ENCODE data around the gene LRBA. TPM values are rescaled to one million over a fixed set of nuclear protein-coding genes. Genes with fewer than 3 reads are reported as not detected.

LRBA gene
- total RNA-seq, 1 experiment from 2014 or later, result 69.1 TPM

- TF ChIP-seq, protein P1, sequence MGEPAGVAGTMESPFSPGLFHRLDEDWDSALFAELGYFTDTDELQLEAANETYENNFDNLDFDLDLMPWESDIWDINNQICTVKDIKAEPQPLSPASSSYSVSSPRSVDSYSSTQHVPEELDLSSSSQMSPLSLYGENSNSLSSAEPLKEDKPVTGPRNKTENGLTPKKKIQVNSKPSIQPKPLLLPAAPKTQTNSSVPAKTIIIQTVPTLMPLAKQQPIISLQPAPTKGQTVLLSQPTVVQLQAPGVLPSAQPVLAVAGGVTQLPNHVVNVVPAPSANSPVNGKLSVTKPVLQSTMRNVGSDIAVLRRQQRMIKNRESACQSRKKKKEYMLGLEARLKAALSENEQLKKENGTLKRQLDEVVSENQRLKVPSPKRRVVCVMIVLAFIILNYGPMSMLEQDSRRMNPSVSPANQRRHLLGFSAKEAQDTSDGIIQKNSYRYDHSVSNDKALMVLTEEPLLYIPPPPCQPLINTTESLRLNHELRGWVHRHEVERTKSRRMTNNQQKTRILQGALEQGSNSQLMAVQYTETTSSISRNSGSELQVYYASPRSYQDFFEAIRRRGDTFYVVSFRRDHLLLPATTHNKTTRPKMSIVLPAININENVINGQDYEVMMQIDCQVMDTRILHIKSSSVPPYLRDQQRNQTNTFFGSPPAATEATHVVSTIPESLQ (CRISPR knock-in tag; IDR thresholded peaks at IDR 0.05), result no peak
- TF ChIP-seq ATF2 (CRISPR knock-in tag; IDR thresholded peaks at IDR 0.05; ENCODE audit: borderline replicate concordance, low read depth) (no peak), ZNF671 (CRISPR knock-in tag; IDR thresholded peaks at IDR 0.05) (no peak), CTCF (IDR thresholded peaks at IDR 0.05) (no peak), OVOL2 (CRISPR knock-in tag; IDR thresholded peaks at IDR 0.05; ENCODE audit: borderline replicate concordance) (no peak)
- TF ChIP-seq, protein P2, sequence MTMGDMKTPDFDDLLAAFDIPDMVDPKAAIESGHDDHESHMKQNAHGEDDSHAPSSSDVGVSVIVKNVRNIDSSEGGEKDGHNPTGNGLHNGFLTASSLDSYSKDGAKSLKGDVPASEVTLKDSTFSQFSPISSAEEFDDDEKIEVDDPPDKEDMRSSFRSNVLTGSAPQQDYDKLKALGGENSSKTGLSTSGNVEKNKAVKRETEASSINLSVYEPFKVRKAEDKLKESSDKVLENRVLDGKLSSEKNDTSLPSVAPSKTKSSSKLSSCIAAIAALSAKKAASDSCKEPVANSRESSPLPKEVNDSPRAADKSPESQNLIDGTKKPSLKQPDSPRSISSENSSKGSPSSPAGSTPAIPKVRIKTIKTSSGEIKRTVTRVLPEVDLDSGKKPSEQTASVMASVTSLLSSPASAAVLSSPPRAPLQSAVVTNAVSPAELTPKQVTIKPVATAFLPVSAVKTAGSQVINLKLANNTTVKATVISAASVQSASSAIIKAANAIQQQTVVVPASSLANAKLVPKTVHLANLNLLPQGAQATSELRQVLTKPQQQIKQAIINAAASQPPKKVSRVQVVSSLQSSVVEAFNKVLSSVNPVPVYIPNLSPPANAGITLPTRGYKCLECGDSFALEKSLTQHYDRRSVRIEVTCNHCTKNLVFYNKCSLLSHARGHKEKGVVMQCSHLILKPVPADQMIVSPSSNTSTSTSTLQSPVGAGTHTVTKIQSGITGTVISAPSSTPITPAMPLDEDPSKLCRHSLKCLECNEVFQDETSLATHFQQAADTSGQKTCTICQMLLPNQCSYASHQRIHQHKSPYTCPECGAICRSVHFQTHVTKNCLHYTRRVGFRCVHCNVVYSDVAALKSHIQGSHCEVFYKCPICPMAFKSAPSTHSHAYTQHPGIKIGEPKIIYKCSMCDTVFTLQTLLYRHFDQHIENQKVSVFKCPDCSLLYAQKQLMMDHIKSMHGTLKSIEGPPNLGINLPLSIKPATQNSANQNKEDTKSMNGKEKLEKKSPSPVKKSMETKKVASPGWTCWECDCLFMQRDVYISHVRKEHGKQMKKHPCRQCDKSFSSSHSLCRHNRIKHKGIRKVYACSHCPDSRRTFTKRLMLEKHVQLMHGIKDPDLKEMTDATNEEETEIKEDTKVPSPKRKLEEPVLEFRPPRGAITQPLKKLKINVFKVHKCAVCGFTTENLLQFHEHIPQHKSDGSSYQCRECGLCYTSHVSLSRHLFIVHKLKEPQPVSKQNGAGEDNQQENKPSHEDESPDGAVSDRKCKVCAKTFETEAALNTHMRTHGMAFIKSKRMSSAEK (CRISPR knock-in tag; IDR thresholded peaks at IDR 0.05; ENCODE audit: borderline replicate concordance), result no peak
- TF ChIP-seq, protein P3, sequence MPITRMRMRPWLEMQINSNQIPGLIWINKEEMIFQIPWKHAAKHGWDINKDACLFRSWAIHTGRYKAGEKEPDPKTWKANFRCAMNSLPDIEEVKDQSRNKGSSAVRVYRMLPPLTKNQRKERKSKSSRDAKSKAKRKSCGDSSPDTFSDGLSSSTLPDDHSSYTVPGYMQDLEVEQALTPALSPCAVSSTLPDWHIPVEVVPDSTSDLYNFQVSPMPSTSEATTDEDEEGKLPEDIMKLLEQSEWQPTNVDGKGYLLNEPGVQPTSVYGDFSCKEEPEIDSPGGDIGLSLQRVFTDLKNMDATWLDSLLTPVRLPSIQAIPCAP (CRISPR knock-in tag; IDR thresholded peaks at IDR 0.05), result no peak
These were observed 424.5 kb downstream of the LRBA start (continued) for GRCh38 chr4:150590631-150591030.

- Mint-ChIP-seq H3K9me3 (no peaks in the 10 kb centered on the region), H3K27ac (no peak overlapping the region), H3K4me1 (peaks cover 36% of the 10 kb centered on the region), H3K36me3 (no peaks in the 10 kb centered on the region), H3K27me3 (ENCODE audit: low read depth) (peaks cover 23% of the 10 kb centered on the region), H3K4me3 (no peak overlapping the region)
- DNase-seq (ENCODE audit: low spot score) (no peak), ATAC-seq (no peak)
- no peak for TF ChIP-seq ZNF138 (CRISPR knock-in tag; conservative IDR thresholded peaks at IDR 0.05)
- TF ChIP-seq MYBL2 (CRISPR knock-in tag; IDR thresholded peaks at IDR 0.05), result no peak
- ChIA-PET CTCF (interaction anchor here (0.6 kb wide), 1 partner anchor 1590 kb away, joined by 5 read pairs; no protein-coding TSS in a partner anchor), POLR2A (no interaction called here)
These were observed 425.9 kb downstream of the LRBA start for GRCh38 chr4:150589157-150589556.

DNA sequence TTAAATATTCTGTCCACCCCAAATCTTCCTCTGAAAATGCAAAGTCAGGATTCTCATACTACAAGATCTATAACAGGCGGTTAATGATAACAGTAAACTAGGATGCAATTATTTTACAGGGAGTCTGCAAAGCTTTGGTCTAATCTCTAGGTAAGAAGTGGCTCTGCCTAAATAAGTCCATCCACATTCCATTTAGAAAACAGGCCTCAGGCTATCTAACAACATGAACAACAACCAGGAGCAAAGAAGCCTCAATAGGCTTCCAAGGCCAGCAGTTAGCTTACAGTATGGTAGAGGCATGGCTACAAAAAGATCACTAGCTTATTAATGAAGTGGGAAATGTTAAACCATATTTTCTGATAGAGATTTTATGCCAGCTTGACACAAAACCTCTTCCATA lies 426.8 kb downstream of the LRBA start:
- H3K4me1 Mint-ChIP-seq, result peaks cover 43% of the 10 kb centered on the region
- DNase-seq (ENCODE audit: low spot score) (no peak), ATAC-seq (no peak)
- no peaks in the 10 kb centered on the region for H3K9me3 Mint-ChIP-seq
- POLR2A ChIA-PET, result no interaction called here
- no peak overlapping the region for H3K4me3 Mint-ChIP-seq
- peaks cover 31% of the 10 kb centered on the region for H3K27me3 Mint-ChIP-seq (ENCODE audit: low read depth)
- CTCF ChIA-PET, result interaction anchor here (0.6 kb wide), 1 partner anchor 1590 kb away, joined by 5 read pairs; no protein-coding TSS in a partner anchor
- H3K36me3 Mint-ChIP-seq, result no peaks in the 10 kb centered on the region
- no peak overlapping the region for H3K27ac Mint-ChIP-seq
- no peak for TF ChIP-seq RORB (CRISPR knock-in tag; IDR thresholded peaks at IDR 0.05)
- no peak for TF ChIP-seq CTCF (IDR thresholded peaks at IDR 0.05)
- TF ChIP-seq, protein P4, sequence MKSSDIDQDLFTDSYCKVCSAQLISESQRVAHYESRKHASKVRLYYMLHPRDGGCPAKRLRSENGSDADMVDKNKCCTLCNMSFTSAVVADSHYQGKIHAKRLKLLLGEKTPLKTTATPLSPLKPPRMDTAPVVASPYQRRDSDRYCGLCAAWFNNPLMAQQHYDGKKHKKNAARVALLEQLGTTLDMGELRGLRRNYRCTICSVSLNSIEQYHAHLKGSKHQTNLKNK (CRISPR knock-in tag; IDR thresholded peaks at IDR 0.05), result no peak
- no peak for TF ChIP-seq ZNF425 (CRISPR knock-in tag; conservative IDR thresholded peaks at IDR 0.05)
- no peak for TF ChIP-seq ESRRA (CRISPR knock-in tag; IDR thresholded peaks at IDR 0.05; ENCODE audit: borderline replicate concordance)
- TF ChIP-seq PRRX2 (CRISPR knock-in tag; IDR thresholded peaks at IDR 0.05), result no peak
- no peak for TF ChIP-seq JAZF1 (CRISPR knock-in tag; IDR thresholded peaks at IDR 0.05)
- TF ChIP-seq, protein P3 (CRISPR knock-in tag; IDR thresholded peaks at IDR 0.05), result no peak
